Activated naive CD4-positive, alpha-beta T cell treated with anti-CD3 and anti-CD28 coated beads for 36 hours (primary cell): ENCODE measurements around the gene GALNT12. TPM values are rescaled to one million over a fixed set of nuclear protein-coding genes. Genes with fewer than 3 reads are reported as not detected.

ENCODE experiments used
- CTCF ChIA-PET: fragments of 350-600 bp; sonication (Branson Sonifier 250); formaldehyde crosslinking; loops from one replicate; lab custom pipeline; 2021; ENCODE audit warnings: antibody characterized with exemption; lab: Charles Lee
- DNase-seq: peaks from one replicate; pipeline ENCODE4 v3.0.0-alpha.2; 2020
- H3K27ac Mint-ChIP-seq: one replicate; pipeline ENCODE4 v1.8.0; 2021; ENCODE audit warnings: mild to moderate bottlenecking, mixed read lengths
- H3K27me3 Mint-ChIP-seq: one replicate; pipeline ENCODE4 v1.8.0; 2021; ENCODE audit warnings: low read depth, mixed read lengths
- H3K36me3 Mint-ChIP-seq: one replicate; pipeline ENCODE4 v1.8.0; 2021; ENCODE audit warnings: low read depth, mixed read lengths
- H3K4me1 Mint-ChIP-seq: one replicate; pipeline ENCODE4 v1.8.0; 2021; ENCODE audit warnings: low read depth, mixed read lengths
- H3K4me3 Mint-ChIP-seq: one replicate; pipeline ENCODE4 v1.8.0; 2021; ENCODE audit warnings: mild to moderate bottlenecking, moderate library complexity, mixed read lengths
- H3K9me3 Mint-ChIP-seq: one replicate; pipeline ENCODE4 v1.8.0; 2021; ENCODE audit warnings: mixed read lengths
- intact Hi-C: fragments of 100-400 bp; cut with micrococcal nuclease; formaldehyde crosslinking; loops from one replicate; pipeline ENCODE4 v1.15.1; 2023
- total RNA-seq, 2 experiments: library from RNA; stranded (reverse); gene quantifications; one replicate each; pipeline ENCODE4 v1.2.3, GENCODE V29; 2021

The GALNT12 gene
- total RNA-seq, 2 experiments from 2014 or later: 12.9 to 13.5 TPM

DNA sequence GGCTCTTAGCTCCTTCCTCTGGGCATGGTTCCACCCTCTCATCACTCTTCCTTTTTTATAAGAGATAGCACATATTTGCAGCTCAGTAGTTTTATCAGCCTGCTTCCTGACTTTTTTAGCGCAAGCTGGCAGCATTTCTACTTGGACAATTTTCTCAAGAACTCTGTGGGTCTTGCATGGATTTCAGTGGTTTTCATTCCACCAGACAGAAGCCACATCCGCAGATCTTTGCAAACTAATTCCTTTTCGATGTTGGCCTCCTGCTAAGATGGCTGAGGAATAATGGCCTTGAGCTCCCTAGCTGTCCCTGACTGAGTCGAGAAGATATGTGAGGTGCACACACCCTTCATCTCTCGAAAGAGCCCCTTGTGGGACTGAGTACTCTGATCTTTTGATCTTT, 49.5 kb downstream of the GALNT12 start:
- Mint-ChIP-seq H3K36me3 (no peaks in the 10 kb centered on the region), H3K4me1 (peaks cover under 1% of the 10 kb centered on the region), H3K27me3 (no peaks in the 10 kb centered on the region), H3K4me3 (no peak overlapping the region), H3K9me3 (peaks cover 7% of the 10 kb centered on the region), H3K27ac (no peak overlapping the region)
- intact Hi-C loops: no loop called here
- DNase-seq: no peak
- CTCF ChIA-PET: no interaction called here

DNA sequence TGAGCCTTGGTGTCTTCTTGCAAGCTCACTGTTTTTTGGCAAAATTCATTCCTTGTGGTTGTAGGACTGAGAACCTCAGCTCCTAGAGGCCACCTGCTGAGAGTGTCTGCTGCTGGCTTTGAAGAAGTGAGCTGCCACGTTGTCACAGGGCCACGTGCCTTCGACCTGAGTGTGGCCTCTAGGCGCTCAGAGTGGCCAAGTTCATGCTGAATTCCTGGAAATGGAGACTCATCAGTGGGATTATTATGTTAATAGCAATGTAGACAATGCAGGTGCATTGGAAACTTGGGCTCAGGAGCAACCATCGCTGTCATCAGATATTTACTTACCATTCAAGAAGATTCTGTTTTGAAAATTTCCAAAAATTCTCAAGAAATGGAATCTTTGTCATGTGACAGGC, 52.5 kb downstream of the GALNT12 start:
- Mint-ChIP-seq H3K4me3 (no peak overlapping the region), H3K36me3 (no peaks in the 10 kb centered on the region), H3K4me1 (no peaks in the 10 kb centered on the region), H3K27ac (no peak overlapping the region), H3K9me3 (peaks cover 7% of the 10 kb centered on the region), H3K27me3 (no peaks in the 10 kb centered on the region)
- CTCF ChIA-PET: interaction anchor here (1.1 to 2.5 kb wide), 2 partner anchors 12 to 14 kb away, joined by 4 to 13 read pairs; no protein-coding TSS in a partner anchor
- intact Hi-C loops: no loop called here
- DNase-seq: no peak

DNA sequence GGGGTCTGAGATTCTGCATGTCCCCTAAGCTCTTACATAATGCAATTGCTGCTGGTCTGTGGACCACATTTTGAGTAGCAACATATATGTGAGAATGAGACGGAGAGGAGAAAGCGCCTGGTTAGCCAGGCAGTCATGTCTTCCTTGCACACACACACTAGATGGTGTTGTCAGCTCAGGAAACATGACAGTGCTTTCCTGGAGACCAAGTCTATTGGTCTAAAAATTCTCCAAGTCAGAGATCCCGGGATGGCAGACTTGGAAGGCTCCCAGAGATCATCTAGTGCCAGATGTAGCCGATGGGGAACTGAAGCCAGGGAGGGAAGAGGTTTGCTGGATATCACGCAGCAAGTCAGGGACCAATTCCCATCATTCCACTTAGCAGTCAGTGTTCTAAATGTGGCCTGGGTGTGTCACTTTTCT, 53.4 kb downstream of the GALNT12 start:
- CTCF ChIA-PET: interaction anchor here (0.8 to 2.5 kb wide), 6 partner anchors 9 to 598 kb away, joined by 3 to 13 read pairs (median 3); no protein-coding TSS in a partner anchor
- H3K4me3 Mint-ChIP-seq: no peak overlapping the region
- no peaks in the 10 kb centered on the region for H3K4me1 Mint-ChIP-seq
- H3K9me3 Mint-ChIP-seq: peaks cover 3% of the 10 kb centered on the region
- no peaks in the 10 kb centered on the region for H3K27me3 Mint-ChIP-seq
- no peak for DNase-seq
- no peaks in the 10 kb centered on the region for H3K36me3 Mint-ChIP-seq
- no peak overlapping the region for H3K27ac Mint-ChIP-seq
- intact Hi-C loops: no loop called here

DNA sequence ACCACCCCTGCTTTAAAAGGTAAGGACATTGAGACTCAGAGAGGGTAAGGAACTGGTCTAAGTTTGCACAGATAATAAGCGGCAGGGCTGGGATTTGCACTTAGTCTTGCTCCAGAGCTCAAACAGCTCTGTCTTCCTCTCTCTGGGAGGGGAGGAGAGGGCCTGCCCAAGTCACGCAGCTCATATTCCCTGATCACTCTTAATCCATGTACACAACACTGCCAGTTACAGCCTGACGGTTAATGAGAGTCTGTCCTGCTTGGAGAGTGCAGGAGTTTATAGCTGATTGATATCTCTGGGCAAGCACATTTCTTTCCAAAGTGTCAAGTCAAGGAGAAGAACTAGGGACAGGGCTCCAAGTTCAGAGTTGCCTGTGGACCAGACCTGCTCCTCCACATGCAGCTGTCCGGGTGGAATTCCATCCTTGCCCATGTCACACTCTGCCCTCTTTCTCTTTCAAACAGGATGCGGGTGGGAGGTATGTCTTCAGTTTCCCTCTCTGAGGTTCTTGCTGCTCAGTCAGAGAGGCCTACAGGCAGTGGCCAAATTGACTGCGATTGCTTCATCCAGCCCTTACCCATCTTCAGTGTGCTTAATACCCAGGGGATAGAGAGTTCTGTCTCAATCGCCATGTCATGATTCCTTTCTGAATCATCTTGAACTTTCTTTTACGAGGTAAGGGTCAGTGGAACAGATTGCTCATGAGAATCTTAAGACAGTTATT, 54.5 kb downstream of the GALNT12 start:
- no peak for DNase-seq
- no peak overlapping the region for H3K27ac Mint-ChIP-seq
- H3K4me1 Mint-ChIP-seq: no peaks in the 10 kb centered on the region
- CTCF ChIA-PET: interaction anchor here (0.8 to 2.5 kb wide), 6 partner anchors 10 to 285 kb away, joined by 3 to 13 read pairs (median 3); no protein-coding TSS in a partner anchor
- no peaks in the 10 kb centered on the region for H3K27me3 Mint-ChIP-seq
- no peaks in the 10 kb centered on the region for H3K9me3 Mint-ChIP-seq
- intact Hi-C loops: no loop called here
- H3K4me3 Mint-ChIP-seq: no peak overlapping the region
- no peaks in the 10 kb centered on the region for H3K36me3 Mint-ChIP-seq

DNA sequence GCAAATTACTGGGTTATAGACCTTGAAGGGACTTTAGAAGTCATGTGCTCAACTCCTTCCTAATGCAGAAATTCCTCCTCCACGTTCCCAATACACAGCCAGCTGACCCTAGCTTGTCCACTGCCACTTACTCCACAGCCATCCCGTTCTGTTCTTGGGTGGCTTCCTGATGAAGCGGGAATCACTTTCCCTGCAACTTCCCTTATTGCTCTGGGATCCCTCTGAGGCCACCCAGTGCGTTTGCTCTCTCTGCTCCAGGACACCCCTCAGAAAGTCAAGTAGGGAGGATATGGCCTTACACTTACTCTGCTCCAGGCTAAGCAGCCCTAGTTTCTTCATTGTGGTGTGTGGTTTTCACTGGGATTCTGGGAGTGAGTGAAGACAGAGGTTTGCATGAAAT, 55.5 kb downstream of the GALNT12 start:
- peaks cover 1% of the 10 kb centered on the region for H3K4me1 Mint-ChIP-seq
- H3K36me3 Mint-ChIP-seq: no peaks in the 10 kb centered on the region
- intact Hi-C loops: no loop called here
- no peaks in the 10 kb centered on the region for H3K9me3 Mint-ChIP-seq
- H3K27ac Mint-ChIP-seq: no peak overlapping the region
- H3K4me3 Mint-ChIP-seq: no peak overlapping the region
- no peaks in the 10 kb centered on the region for H3K27me3 Mint-ChIP-seq
- no peak for DNase-seq
- CTCF ChIA-PET: interaction anchor here (0.7 kb wide), 1 partner anchor 908 kb away, joined by 3 read pairs; no protein-coding TSS in a partner anchor

DNA sequence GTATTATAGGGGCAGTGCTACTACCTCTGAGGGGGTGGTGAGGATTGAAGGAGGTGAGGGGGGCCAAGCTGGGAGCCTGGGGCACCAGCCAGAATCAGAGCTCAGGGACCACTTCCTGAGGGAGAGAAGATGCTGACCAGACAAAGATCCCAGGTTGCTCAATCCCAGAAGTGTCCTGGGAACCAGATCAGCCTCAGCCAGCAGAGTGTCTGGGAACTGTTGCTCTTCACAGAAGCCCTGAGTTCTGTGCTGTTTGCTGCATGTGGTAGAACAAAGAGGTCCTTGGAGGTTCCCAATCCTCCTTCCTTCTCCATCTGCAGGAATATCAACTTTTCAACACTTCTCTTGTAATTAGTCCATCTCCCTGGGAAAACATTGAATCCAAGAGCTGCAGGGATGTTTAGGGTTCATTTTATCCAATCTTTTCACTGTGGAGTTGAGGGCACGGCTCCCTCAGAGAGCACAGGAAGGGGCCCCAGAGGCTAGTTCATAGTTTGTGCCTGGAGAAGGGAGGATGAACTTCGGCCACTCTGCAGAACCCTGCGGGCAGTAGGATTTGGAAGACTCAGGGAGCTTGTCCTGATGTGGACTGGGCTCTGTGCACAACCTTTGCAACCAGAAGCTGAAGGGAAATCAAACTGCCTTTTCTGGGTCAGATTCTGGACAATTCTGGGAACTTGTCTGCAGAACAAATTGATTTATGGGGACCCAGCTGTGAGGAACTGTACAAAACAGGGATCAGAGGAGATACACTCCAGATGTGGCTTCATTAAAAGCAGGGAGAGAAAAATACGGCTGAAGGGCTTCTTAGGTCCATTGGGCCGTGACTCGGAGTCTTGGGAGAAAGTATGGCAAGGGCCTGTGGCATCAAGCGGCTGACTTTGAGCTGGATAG, 57.1 kb downstream of the GALNT12 start:
- Mint-ChIP-seq H3K4me3 (no peak overlapping the region), H3K27ac (no peak overlapping the region), H3K27me3 (no peaks in the 10 kb centered on the region)

DNA sequence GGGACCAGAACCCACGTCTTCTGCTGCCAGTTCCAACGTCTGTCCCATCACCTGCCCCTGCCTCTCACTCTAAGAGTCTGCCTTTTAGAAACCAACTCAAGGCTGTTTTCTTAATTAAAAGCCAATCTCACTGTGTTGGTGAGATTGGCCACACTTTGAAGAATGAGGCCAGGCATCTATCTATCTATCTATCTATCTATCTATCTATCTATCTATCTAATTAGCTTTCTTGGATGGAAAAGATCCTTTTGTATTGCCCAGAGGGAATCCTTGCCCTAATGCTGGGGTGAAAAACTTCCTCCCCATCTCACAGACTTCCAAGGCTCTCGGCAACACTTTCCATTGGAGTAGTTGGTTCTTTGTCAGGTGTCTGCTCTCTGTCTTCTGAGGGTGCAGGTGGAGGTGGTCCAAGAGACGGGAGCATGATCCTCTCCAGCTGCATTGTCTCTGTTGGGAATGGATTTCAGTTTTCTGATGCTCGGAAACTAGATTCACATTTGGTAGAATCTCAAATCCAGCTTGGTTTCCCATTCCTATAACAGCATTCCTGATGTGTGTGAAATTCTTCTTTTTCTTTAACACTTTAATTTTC, 57.9 kb downstream of the GALNT12 start:
- Mint-ChIP-seq H3K4me3 (no peak overlapping the region), H3K4me1 (peaks cover 2% of the 10 kb centered on the region), H3K27ac (no peak overlapping the region), H3K36me3 (no peaks in the 10 kb centered on the region), H3K27me3 (no peaks in the 10 kb centered on the region), H3K9me3 (no peaks in the 10 kb centered on the region)
- DNase-seq: no peak
- intact Hi-C loops: no loop called here
- CTCF ChIA-PET: interaction anchor here (0.7 to 1.6 kb wide), 4 partner anchors 11 to 320 kb away, joined by 3 to 5 read pairs (median 4); no protein-coding TSS in a partner anchor

More for the DNA sequence above, 57.1 kb downstream of the GALNT12 start:
- Mint-ChIP-seq H3K36me3 (no peaks in the 10 kb centered on the region), H3K9me3 (no peaks in the 10 kb centered on the region), H3K4me1 (peaks cover 2% of the 10 kb centered on the region)
- CTCF ChIA-PET: interaction anchor here (1.3 to 1.6 kb wide), 2 partner anchors 16 to 17 kb away, joined by 3 to 5 read pairs; no protein-coding TSS in a partner anchor
- intact Hi-C loops: no loop called here
- no peak for DNase-seq

DNA sequence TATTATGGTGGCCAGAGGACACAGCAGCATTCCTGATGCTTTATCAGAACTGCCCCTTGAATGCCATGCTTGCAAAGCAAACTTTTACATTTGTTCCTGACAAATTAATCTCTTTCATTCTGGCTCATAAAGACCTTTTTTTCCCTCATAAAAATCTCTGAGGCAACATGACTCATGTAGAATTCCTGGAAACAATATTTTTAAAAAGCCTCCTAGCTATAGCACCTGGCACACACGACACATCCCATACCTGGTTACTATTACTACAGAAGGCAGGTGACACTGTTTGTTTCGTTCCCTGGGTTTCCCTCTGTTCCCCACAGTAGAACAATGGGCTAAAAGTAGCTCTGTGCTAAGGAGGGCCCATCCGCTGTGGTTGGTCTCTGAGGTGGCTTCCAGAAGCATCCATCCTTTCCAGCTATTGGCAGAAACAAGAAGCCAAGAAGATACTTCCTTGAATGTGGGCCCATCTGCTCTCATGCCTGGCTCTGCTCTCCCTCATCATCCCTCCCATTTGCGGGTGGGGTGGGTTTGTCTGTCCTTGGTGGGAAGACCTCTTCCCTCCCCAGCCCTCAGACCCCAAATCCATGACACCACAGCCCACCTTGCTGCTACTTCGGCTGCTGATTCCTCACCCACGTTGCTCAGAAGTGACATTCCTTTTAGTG, 59.1 kb downstream of the GALNT12 start:
- DNase-seq: no peak
- CTCF ChIA-PET: interaction anchor here (2.1 kb wide), 1 partner anchor 18 kb away, joined by 12 read pairs; no protein-coding TSS in a partner anchor
- Mint-ChIP-seq H3K36me3 (no peaks in the 10 kb centered on the region), H3K27me3 (no peaks in the 10 kb centered on the region), H3K27ac (no peak overlapping the region), H3K9me3 (no peaks in the 10 kb centered on the region), H3K4me3 (no peak overlapping the region), H3K4me1 (peaks cover 2% of the 10 kb centered on the region)
- intact Hi-C loops: no loop called here

DNA sequence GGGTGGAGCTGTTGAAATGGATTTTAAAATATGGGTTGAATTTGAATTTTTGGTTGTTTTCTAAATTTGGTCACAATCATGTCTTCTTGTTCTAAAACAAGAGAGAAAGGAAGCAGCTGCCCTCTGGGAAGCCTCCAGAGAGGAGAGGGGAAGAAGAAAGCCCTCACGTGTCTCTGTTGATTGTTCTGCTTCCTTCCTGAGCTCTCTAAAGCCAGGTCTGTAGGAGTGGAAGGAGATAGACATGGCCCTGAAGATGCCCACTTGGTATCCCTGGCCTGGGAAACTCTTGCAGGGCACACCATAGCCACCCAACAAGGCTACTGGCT, 59.6 kb downstream of the GALNT12 start:
- CTCF ChIA-PET: interaction anchor here (2.1 kb wide), 1 partner anchor 18 kb away, joined by 12 read pairs; no protein-coding TSS in a partner anchor
- H3K4me1 Mint-ChIP-seq: peaks cover 2% of the 10 kb centered on the region
- intact Hi-C loops: no loop called here
- DNase-seq: no peak
- H3K27ac Mint-ChIP-seq: no peak overlapping the region
- H3K27me3 Mint-ChIP-seq: no peaks in the 10 kb centered on the region
- no peak overlapping the region for H3K4me3 Mint-ChIP-seq
- no peaks in the 10 kb centered on the region for H3K36me3 Mint-ChIP-seq
- no peaks in the 10 kb centered on the region for H3K9me3 Mint-ChIP-seq

DNA sequence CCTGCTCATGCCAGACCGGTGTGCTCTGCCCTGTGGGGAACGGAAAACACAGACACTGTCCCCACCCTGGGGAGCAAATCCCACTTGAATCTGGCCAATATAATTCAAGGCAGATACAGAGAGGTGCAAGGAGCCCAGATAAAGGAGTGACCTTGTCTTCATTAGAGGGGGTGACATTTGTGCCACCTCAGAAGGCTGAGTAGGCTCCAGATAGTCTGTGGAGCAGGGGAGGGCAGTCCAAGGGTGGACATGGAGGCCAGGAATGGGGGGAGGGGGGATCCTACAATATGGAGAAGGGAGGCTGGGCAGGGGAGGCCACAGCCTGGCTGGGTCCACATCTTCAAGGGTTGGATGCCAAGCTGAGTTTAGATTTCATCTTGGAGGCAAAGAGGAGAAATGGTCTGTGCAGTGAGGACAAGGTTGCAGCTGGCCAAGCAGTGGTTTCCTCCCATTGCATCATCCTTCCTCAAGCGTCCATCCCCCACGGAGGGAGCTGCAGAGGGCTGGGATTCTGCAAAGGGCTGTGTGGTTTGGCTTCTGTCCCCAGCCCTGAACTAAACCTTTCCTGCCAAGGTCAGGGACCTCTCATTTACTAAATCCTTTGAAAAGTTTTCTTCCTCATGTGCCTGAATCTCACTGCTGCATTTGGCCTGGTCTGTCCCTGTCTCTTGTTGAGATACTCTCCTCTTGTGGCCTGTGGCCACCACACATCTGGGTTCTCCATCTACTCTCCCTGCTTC, 60.1 kb downstream of the GALNT12 start:
- no peak for DNase-seq
- Mint-ChIP-seq H3K27ac (no peak overlapping the region), H3K4me1 (peaks cover 2% of the 10 kb centered on the region)

DNA sequence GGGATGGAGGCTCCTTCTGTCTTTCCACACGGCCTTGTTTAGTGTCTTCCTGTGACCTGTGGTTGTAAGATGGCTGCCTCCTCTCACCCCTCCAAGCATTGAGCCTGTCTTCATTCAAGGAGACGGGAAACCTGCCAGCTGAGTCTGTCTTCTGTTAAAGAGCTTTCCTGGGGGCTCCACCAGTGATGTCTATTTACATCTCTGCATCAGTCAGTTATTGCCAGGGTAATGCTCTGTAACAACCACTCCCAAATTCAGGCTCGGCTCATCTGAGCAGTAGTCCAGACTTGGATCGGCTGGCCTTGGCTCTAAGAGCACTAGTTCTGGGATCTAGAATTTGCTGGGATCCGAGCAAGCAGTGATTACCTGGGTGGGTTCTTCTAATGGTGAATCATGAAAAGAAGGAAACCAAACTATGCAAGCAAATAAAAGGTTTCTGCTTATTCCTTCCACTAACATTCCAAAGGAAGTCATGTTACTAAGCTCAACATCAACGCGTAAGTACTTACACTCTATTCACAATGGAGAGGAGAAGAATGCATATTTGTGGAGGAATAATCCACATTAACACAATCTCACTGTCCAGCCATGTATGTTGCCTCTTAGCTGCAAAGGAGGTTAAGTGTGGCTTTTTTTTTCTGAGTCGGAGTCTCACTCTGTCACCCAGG, 61.7 kb downstream of the GALNT12 start:
- Mint-ChIP-seq H3K27me3 (no peaks in the 10 kb centered on the region), H3K4me3 (no peak overlapping the region), H3K27ac (no peak overlapping the region), H3K9me3 (no peaks in the 10 kb centered on the region), H3K4me1 (peaks cover 2% of the 10 kb centered on the region), H3K36me3 (no peaks in the 10 kb centered on the region)
- DNase-seq: no peak
- CTCF ChIA-PET: no interaction called here
- intact Hi-C loops: no loop called here

More for the DNA sequence above, 60.1 kb downstream of the GALNT12 start:
- H3K36me3 Mint-ChIP-seq: no peaks in the 10 kb centered on the region
- CTCF ChIA-PET: interaction anchor here (2.1 kb wide), 1 partner anchor 19 kb away, joined by 12 read pairs; no protein-coding TSS in a partner anchor
- H3K9me3 Mint-ChIP-seq: no peaks in the 10 kb centered on the region
- H3K4me3 Mint-ChIP-seq: no peak overlapping the region
- no peaks in the 10 kb centered on the region for H3K27me3 Mint-ChIP-seq
- intact Hi-C loops: no loop called here
